Measurements from ENCODE around the gene DCUN1D2. TPM values are rescaled to one million over a fixed set of nuclear protein-coding genes. Genes with fewer than 3 reads are reported as not detected.

Gene DCUN1D2
- total RNA-seq, 1 donor from 2014 or later = 23.8 TPM

DNA sequence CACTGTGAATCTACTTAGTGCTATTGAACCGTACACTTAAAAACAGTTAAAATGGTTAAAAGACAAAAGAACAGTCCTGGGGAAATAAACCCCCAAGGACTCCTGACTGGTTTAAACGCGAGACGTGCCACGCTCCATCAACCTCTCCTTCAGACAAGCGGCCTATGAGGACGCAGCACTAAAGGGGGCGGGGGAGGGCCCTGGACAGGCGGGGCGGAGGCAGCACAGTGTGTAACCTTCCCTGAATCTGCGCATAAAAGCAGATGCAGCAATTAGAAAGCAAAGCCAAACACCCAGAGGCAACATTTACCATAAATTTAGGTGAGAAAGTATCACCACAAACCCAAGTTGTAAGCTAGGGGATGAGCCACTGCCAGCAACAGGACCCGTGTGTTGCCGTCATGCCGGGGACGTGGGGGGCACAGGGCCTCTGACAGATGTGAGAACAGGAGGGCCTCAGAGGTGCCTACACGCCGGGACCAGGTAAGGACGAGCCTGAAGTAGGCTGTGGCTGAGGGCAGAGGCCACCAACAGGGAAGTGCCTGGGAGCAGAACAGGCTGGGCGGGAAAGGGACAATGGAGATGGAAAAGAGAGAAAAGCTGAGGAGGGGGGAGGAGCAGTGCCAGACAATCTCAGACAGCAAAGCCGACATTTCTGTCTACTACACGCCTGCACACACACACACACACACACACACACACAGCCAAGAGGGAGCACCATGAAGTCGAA is 21.9 kb downstream of the DCUN1D2 start:
- Mint-ChIP-seq H3K27ac (peak overlapping the region; percentile 96), H3K27me3 (ENCODE audit: insufficient read depth, low read depth) (no peaks in the 10 kb centered on the region), H3K4me3 (peak overlapping the region; percentile 70), H3K9me3 (peaks cover 10% of the 10 kb centered on the region), H3K36me3 (peaks cover 30% of the 10 kb centered on the region), H3K4me1 (peaks cover 26% of the 10 kb centered on the region)
- peak; percentile 68 for DNase-seq (ENCODE audit: low spot score)
- TF ChIP-seq EZH2phosphoT487 (IDR thresholded peaks at IDR 0.05) = no peak
- no peak for TF ChIP-seq EZH2 (IDR thresholded peaks at IDR 0.05)
- TF ChIP-seq, protein P1, sequence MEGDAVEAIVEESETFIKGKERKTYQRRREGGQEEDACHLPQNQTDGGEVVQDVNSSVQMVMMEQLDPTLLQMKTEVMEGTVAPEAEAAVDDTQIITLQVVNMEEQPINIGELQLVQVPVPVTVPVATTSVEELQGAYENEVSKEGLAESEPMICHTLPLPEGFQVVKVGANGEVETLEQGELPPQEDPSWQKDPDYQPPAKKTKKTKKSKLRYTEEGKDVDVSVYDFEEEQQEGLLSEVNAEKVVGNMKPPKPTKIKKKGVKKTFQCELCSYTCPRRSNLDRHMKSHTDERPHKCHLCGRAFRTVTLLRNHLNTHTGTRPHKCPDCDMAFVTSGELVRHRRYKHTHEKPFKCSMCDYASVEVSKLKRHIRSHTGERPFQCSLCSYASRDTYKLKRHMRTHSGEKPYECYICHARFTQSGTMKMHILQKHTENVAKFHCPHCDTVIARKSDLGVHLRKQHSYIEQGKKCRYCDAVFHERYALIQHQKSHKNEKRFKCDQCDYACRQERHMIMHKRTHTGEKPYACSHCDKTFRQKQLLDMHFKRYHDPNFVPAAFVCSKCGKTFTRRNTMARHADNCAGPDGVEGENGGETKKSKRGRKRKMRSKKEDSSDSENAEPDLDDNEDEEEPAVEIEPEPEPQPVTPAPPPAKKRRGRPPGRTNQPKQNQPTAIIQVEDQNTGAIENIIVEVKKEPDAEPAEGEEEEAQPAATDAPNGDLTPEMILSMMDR (IDR thresholded peaks at IDR 0.05) = no peak
- Histone ChIP-seq H3K4me3 (peak overlapping the region; percentile 32), H3K4me1 (peaks cover 14% of the 10 kb centered on the region), H3K36me3 (peaks cover 3% of the 10 kb centered on the region), H2AFZ (replicated peaks) (peak overlapping the region; percentile 71), H3K27me3 (no peaks in the 10 kb centered on the region), H3K79me2 (ENCODE audit: low read depth) (peaks cover 37% of the 10 kb centered on the region), H3K9me3 (ENCODE audit: low read depth) (no peaks in the 10 kb centered on the region), H3K4me2 (peak overlapping the region; percentile 75), H3K27ac (peak overlapping the region; percentile 88), H4K20me1 (ENCODE audit: low read depth) (no peaks in the 10 kb centered on the region), H3K9ac (no peak overlapping the region), H3F3A (ENCODE audit: low read depth) (peaks cover 33% of the 10 kb centered on the region)

DNA sequence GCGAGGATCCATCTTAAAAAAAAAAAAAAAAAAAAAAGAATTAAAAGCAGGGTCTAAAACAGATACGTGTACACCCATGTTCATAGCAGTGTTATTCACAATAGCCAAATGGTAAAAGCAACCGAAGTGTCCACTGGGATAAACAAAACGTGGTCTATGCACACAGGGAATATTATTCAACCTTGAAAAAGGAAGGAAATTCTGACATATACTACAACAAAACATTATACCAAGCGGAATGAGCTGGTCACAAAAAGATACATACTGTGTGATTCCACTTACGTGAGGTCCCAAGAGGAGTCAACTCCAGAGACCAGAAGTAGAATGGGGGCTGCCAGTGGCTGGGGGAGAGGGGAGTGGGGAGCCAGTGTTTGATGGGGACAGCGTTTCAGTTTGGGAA is 22.5 kb downstream of the DCUN1D2 start:
- peak overlapping the region; percentile 75 for H3K4me2 ChIP-seq
- DNase-seq (ENCODE audit: low spot score) = no peak
- H3F3A ChIP-seq (ENCODE audit: low read depth) = peaks cover 33% of the 10 kb centered on the region
- H3K79me2 ChIP-seq (ENCODE audit: low read depth) = peaks cover 37% of the 10 kb centered on the region
- H3K27ac ChIP-seq = peak overlapping the region; percentile 88
- peaks cover 14% of the 10 kb centered on the region for H3K4me1 ChIP-seq
- Mint-ChIP-seq H3K4me3 (peak overlapping the region; percentile 70), H3K4me1 (peaks cover 26% of the 10 kb centered on the region), H3K27ac (peak overlapping the region; percentile 96), H3K36me3 (peaks cover 23% of the 10 kb centered on the region), H3K9me3 (peaks cover 10% of the 10 kb centered on the region), H3K27me3 (ENCODE audit: insufficient read depth, low read depth) (no peaks in the 10 kb centered on the region)
- no peaks in the 10 kb centered on the region for H3K27me3 ChIP-seq
- no peaks in the 10 kb centered on the region for H4K20me1 ChIP-seq (ENCODE audit: low read depth)
- no peaks in the 10 kb centered on the region for H3K9me3 ChIP-seq (ENCODE audit: low read depth)
- peaks cover 3% of the 10 kb centered on the region for H3K36me3 ChIP-seq
- H3K9ac ChIP-seq = no peak overlapping the region
- H2AFZ ChIP-seq (replicated peaks) = peak overlapping the region; percentile 71
- H3K4me3 ChIP-seq = peak overlapping the region; percentile 32
- TF ChIP-seq EZH2 (IDR thresholded peaks at IDR 0.05) = no peak
- TF ChIP-seq, protein P1 (IDR thresholded peaks at IDR 0.05) = no peak
- no peak for TF ChIP-seq EZH2phosphoT487 (IDR thresholded peaks at IDR 0.05)

DNA sequence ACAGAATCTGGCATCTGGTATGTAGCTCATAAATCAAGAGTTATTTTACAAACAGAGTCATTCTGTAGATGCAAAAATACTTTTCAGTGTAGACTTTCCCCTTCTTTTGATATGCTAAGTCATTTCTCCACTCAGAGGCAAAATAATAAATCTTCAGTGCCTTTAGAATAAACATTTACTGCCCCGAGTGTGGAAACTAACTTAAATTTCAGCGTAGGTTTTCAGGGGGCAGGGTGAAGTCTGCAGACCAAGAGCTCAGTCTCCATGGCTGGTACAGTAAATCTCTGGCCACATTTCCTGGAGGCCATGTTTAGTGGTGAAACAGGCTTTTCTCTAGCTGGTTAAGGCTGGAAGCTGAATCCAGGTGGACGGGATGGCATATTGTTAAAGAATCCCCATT is 24.1 kb downstream of the DCUN1D2 start:
- peaks cover 33% of the 10 kb centered on the region for H3K79me2 ChIP-seq (ENCODE audit: low read depth)
- H3K4me3 ChIP-seq = no peak overlapping the region
- no peak overlapping the region for H2AFZ ChIP-seq (replicated peaks)
- H3K27ac ChIP-seq = no peak overlapping the region
- peaks cover 24% of the 10 kb centered on the region for H3F3A ChIP-seq (ENCODE audit: low read depth)
- H3K4me1 ChIP-seq = peaks cover 14% of the 10 kb centered on the region
- no peaks in the 10 kb centered on the region for H3K27me3 Mint-ChIP-seq (ENCODE audit: insufficient read depth, low read depth)
- no peak overlapping the region for H3K9ac ChIP-seq
- H3K4me2 ChIP-seq = no peak overlapping the region
- H3K9me3 Mint-ChIP-seq = peaks cover 8% of the 10 kb centered on the region
- DNase-seq (ENCODE audit: low spot score) = no peak
- H3K4me3 Mint-ChIP-seq = no peak overlapping the region
- peaks cover 25% of the 10 kb centered on the region for H3K4me1 Mint-ChIP-seq
- H3K9me3 ChIP-seq (ENCODE audit: low read depth) = no peaks in the 10 kb centered on the region
- H3K36me3 ChIP-seq = peaks cover 3% of the 10 kb centered on the region
- no peaks in the 10 kb centered on the region for H4K20me1 ChIP-seq (ENCODE audit: low read depth)
- peaks cover 17% of the 10 kb centered on the region for H3K36me3 Mint-ChIP-seq
- H3K27ac Mint-ChIP-seq = no peak overlapping the region
- TF ChIP-seq, protein P1 (IDR thresholded peaks at IDR 0.05) = no peak
- TF ChIP-seq EZH2phosphoT487 (IDR thresholded peaks at IDR 0.05) (no peak), EZH2 (IDR thresholded peaks at IDR 0.05) (no peak)
- H3K27me3 ChIP-seq = no peaks in the 10 kb centered on the region
